ENCODE results near the gene FAM13A.
"Not testable (repeated sequence)": the region's sequence is repeated elsewhere in the genome, so short reads cannot be mapped to it uniquely, and the experiment has no call there.

FAM13A gene

GRCh38 chr4:88892646-88893045, 164.3 kb downstream of the FAM13A start:
- DNase-seq: no peak

GRCh38 chr4:88891636-88892035, 165.3 kb downstream of the FAM13A start:
- no peak for DNase-seq

- DNase-seq: not testable (repeated sequence)
These were observed 169.6 kb downstream of the FAM13A start for GRCh38 chr4:88887409-88887808.

- DNase-seq: no peak
These were observed 175.8 kb downstream of the FAM13A start for GRCh38 chr4:88881227-88881569.

GRCh38 chr4:88880501-88881226, 176.3 kb downstream of the FAM13A start:
- DNase-seq: no peak

DNA sequence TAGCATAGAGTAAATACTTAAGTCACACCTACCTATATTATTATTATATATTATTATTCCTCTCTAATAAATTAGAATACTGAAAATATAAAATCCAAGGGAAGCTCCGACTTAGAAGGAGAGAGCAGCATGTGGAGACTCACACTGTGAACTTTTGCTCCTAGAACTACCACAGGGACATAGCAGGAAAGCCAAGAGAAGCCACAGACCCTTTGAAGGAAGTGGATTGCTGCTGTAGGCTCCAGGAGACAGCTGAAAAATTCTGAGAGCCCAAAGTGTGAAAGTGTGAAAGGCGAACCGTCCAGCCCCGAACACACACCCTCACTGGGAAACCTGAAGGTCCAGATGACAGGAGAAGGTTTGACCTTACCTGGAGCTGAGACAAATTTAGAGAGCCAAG, 177.0 kb downstream of the FAM13A start:
- DNase-seq: no peak

DNA sequence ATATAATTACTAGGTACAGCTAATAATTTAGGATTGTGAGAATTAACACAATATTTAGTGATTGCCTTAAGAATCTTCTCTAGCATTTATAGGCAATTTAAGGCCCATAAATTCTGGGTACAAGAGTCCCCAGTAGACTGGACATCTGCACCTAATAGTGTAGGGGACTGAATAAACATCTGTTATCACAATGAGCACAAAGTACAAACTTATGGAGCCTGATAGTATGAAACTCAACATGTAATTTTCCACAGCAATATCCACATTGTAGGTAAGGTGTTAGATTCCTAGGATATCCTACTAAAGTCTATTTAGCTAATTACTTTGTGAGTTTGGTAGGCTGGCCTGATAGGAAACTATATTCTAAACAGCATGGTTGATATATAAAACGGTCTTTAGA, 178.3 kb downstream of the FAM13A start:
- DNase-seq: no peak

DNA sequence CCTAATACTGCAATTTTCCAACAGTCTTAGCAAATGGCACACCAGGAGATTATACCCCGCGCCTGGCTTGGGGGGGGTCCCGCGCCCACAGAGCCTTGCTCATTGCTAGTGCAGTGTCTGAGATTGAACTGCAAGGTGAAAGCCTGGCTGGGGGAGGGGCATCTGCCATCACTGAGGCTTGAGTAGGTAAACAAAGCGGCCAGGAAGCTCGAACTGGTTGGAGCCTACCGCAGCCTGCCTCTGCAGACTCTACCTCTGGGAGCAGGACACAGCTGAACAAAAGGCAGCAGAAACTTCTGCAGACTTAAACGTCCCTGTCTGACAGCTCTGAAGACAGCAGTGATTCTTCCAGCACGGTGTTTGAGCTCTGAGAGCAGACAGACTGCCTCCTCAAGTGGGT, 186.6 kb downstream of the FAM13A start:
- DNase-seq: no peak

- no peak for DNase-seq
These were observed 188.5 kb downstream of the FAM13A start for GRCh38 chr4:88868510-88868909.

DNA sequence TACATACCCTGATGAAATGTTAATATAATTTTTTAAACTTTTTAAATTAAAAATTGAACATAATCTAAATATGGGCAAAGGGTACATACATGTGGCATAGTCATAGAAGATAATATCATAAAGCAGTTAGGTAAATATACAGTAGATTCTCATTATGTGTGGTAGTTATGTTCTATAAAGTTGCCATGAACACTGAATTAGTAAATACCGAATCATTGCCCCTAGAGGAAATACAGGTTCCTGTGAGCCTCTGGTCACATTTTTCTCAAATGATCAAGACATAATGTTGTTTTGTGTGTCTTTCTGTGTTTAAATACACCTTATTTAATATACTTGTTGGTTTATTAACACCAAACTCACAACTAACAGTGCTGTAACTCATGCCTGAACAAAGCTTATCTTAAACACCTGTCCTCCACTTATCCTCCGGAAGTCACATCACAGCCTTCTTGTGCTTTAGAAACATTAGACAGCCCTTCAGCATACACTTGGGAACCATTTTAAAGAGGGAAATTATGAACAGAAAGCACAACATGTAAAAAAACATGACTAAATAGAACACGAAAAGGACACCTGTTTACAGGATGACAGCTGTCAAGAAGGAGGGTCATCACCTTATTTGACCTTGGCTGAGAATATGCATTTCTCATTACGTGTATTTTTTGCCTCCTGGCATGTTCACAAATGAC, 190.0 kb downstream of the FAM13A start:
- DNase-seq: no peak

GRCh38 chr4:88865466-88865865, 191.5 kb downstream of the FAM13A start:
- no peak for DNase-seq

DNA sequence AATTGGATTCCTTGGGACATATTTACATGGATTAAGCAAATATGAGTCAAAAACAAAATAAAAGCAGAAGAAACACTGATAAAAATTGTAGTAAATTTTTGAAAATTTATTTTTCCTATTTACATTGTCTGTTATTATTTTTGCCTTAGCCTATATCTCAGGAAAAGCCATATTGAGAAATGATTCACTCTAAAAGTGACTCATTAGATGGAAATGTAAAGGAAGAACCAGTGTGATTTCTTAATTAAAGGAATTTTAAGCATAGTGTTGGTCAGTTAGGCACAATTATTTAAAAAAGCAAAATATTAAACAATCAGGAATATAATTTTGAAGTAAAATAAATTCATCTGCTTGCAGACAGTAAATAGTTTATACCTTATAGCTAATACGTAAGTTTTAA, 191.9 kb downstream of the FAM13A start:
- DNase-seq: no peak

DNA sequence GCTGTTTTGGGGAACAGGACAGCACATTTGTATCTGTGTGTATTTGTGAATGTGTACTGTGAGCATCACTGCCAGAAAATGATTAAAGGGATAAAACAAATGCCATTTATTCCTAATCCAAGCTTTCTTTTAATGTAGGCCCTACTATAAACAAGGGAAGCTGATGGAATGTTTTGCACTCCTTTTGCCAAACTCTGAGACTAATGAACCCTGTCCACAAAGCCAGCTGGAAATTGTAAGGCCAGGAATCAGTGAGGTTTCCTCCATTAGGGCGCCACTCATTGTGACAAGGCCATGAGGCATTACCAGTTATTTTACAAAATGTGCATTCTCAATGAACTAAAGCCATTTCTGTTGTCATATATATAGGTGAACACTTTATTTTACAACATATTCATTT, 196.4 kb downstream of the FAM13A start:
- DNase-seq: no peak

GRCh38 chr4:88859191-88859812, 197.7 kb downstream of the FAM13A start:
- DNase-seq: no peak

- no peak for DNase-seq
These were observed 198.2 kb downstream of the FAM13A start for GRCh38 chr4:88858752-88859151.

DNA sequence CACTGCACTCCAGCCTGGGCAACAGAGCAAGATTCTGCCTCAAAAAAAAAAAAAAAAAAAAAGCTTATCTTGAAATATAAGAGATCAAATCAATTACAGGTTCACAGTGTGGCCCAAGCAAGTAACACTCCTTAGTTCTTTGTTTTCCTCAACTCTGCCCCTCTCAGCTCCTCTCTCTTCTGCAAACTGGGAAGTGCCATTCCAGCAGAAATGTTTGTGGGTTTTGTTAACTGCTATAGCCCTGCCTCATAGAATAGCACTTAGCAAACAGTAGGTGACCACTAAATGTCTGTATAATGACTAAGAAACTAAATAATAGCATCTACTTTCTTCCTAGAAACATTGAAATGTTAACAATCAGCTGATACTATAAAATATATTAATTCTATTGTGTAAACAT, 199.4 kb downstream of the FAM13A start:
- DNase-seq: no peak

DNA sequence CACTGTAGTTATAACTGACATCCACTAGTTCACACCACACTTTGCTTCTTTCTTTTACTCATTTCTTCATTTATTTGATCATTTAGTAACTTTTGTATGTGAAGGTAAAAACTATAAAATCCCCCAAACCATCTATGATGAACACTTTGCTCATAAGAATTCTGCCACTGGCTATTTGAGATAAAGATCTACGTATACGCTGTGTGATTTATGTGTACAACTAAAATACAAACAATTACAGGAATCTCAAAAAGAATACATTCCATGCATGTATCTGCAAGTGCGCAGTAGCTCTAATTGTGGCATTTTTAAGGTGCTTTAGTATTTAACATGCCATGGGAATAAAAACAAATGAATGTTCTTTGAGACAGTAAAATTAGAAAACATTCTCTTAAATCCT, 202.5 kb downstream of the FAM13A start:
- no peak for DNase-seq

GRCh38 chr4:88853583-88853982, 203.4 kb downstream of the FAM13A start:
- DNase-seq: not testable (repeated sequence)

DNA sequence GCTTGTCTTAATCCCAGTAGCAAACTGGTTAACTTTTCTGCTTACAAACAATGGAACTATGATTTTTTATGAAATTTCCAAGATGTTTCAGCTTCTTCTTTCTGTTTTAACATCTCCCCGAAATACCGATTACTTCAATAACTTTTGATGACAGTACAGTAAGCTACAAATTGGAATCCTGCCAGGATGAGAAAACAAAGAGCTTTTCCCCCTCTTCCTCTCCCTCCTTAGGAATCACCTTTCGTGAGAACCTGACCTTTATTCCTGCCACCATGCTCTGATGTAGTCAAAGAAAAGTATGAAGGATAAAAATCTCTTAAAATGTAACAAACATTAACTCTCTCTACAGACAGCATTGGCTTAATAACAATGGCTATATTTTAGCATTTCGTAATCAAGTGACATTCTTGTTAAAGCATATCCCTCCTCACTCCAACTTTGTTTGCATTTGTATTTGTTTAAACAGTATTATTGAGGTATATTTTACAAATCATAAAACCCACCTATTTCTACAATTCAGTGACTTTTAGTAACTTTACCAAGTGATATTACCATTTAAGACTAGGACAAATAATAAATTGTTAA, 210.7 kb downstream of the FAM13A start:
- DNase-seq: no peak

- DNase-seq: no peak
These were observed 213.8 kb downstream of the FAM13A start for GRCh38 chr4:88843067-88843685.

GRCh38 chr4:88841635-88842034, 215.3 kb downstream of the FAM13A start:
- no peak for DNase-seq

GRCh38 chr4:88836216-88836615, 220.8 kb downstream of the FAM13A start:
- DNase-seq: no peak

DNA sequence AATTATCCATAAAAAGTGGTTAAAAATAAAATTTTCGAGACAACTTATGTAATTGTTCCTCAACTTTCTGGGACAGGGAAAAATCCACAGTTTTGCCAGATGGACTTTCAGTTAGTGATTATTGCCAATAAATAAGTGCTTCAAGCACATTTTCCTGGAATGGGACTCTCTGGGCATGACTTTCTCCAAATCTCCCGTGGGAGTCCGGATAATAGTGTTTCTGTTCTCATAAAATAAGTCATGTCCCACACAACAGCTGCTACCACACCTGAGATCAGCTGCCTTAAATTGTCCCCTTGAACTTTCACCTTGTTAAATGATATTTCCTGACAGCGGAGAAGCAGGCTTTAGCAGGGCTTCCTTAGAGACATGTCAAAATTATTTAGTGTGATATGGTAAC, 226.0 kb downstream of the FAM13A start:
- no peak for DNase-seq

GRCh38 chr4:88830598-88830997, 226.4 kb downstream of the FAM13A start:
- no peak for DNase-seq

All from stimulated activated CD4-positive, alpha-beta T cell treated with anti-CD3 and anti-CD28 coated beads, Interleukin-2, amount 100 ng/mL, for 24 hours (primary cell).